Activated T-cell treated with anti-CD3 and anti-CD28 coated beads, Interleukin-2, amount 50 U/mL, for 4 hours (primary cell): ENCODE results near the gene PKNOX1. TPM values are rescaled to one million over a fixed set of nuclear protein-coding genes. Genes with fewer than 3 reads are reported as not detected.
A peak's percentile ranks its signal among the peaks of the same experiment; 100 is the strongest.
"Not testable (repeated sequence)": the region's sequence is repeated elsewhere in the genome, so short reads cannot be mapped to it uniquely, and the experiment has no call there.

Experiments used
- ATAC-seq, 2 donors: fragments of 200-7000 bp; cut with Tn5 transposase; one replicate each; pipeline ENCODE4 v1.10.0; 2021
- DNase-seq: peaks from one replicate; pipeline ENCODE4 v3.0.0-alpha.2; 2020
- H3K27me3 Mint-ChIP-seq: one replicate; pipeline ENCODE4 v1.8.0; 2021; ENCODE audit warnings: low read depth, mixed read lengths
- H3K36me3 Mint-ChIP-seq: one replicate; pipeline ENCODE4 v1.8.0; 2022; ENCODE audit warnings: mixed read lengths; ENCODE audit not compliant: insufficient read depth
- H3K4me1 Mint-ChIP-seq: one replicate; pipeline ENCODE4 v1.8.0; 2021; ENCODE audit warnings: low read depth, mixed read lengths
- H3K4me3 Mint-ChIP-seq: one replicate; pipeline ENCODE4 v1.8.0; 2021; ENCODE audit warnings: mild to moderate bottlenecking, moderate library complexity, mixed read lengths
- H3K9me3 Mint-ChIP-seq: one replicate; pipeline ENCODE4 v1.8.0; 2021; ENCODE audit warnings: mixed read lengths
- total RNA-seq, 3 donors: library from RNA; stranded (reverse); gene quantifications; one replicate each; pipeline ENCODE4 v1.2.1, GENCODE V29; 2021

The PKNOX1 gene
- 10 to 100 TPM; 17.5 to 20.7 (median 19.9) TPM for total RNA-seq

- peak; percentile 99 for DNase-seq
- H3K4me3 Mint-ChIP-seq: peak within 1 kb of the TSS; percentile 88
- peaks cover 30% of the 10 kb centered on the region for H3K4me1 Mint-ChIP-seq
- peaks cover 7% of the 10 kb centered on the region for H3K36me3 Mint-ChIP-seq
- ATAC-seq: peak; percentile 88 to 90
- H3K9me3 Mint-ChIP-seq: no peaks in the 10 kb centered on the region
- H3K27me3 Mint-ChIP-seq: no peaks in the 10 kb centered on the region
These were observed at the start of gene PKNOX1 for GRCh38 chr21:42973991-42974831. PKNOX1 (plus strand) TSS chr21:42974562; CDS start chr21:43004382, 29,820 bp downstream.

- H3K9me3 Mint-ChIP-seq: no peaks in the 10 kb centered on the region
- no peak for DNase-seq
- H3K4me1 Mint-ChIP-seq: peaks cover 17% of the 10 kb centered on the region
- no peaks in the 10 kb centered on the region for H3K36me3 Mint-ChIP-seq
- no peaks in the 10 kb centered on the region for H3K27me3 Mint-ChIP-seq
- H3K4me3 Mint-ChIP-seq: no peak within 1 kb of the TSS
- ATAC-seq: no peak
These were observed 49.0 kb upstream of the PKNOX1 start, which contains the start of gene ERVH48-1 for GRCh38 chr21:42925114-42925926. ERVH48-1 (minus strand) TSS chr21:42925630; CDS start chr21:42919006, 6,624 bp downstream.

GRCh38 chr21:42927474-42928200 is 46.7 kb upstream of the PKNOX1 start:
- not testable (repeated sequence) for H3K9me3 Mint-ChIP-seq, ATAC-seq, H3K4me3 Mint-ChIP-seq, DNase-seq, H3K36me3 Mint-ChIP-seq, H3K27me3 Mint-ChIP-seq
- peaks cover 17% of the 10 kb centered on the region for H3K4me1 Mint-ChIP-seq

GRCh38 chr21:42929969-42930368 is 44.4 kb upstream of the PKNOX1 start:
- Mint-ChIP-seq H3K4me3 (no peak overlapping the region), H3K27me3 (no peaks in the 10 kb centered on the region), H3K4me1 (peaks cover 2% of the 10 kb centered on the region), H3K9me3 (no peaks in the 10 kb centered on the region), H3K36me3 (no peaks in the 10 kb centered on the region)
- ATAC-seq: no peak
- no peak for DNase-seq

- ATAC-seq (no peak), DNase-seq (no peak)
- Mint-ChIP-seq H3K36me3 (no peaks in the 10 kb centered on the region), H3K9me3 (no peaks in the 10 kb centered on the region), H3K4me1 (no peaks in the 10 kb centered on the region), H3K27me3 (no peaks in the 10 kb centered on the region), H3K4me3 (no peak overlapping the region)
These were observed 42.7 kb upstream of the PKNOX1 start for GRCh38 chr21:42931560-42932235.

- not testable (repeated sequence) for ATAC-seq, H3K4me1 Mint-ChIP-seq, H3K27me3 Mint-ChIP-seq, DNase-seq, H3K9me3 Mint-ChIP-seq, H3K4me3 Mint-ChIP-seq, H3K36me3 Mint-ChIP-seq
These were observed 41.8 kb upstream of the PKNOX1 start for GRCh38 chr21:42932378-42933136.

GRCh38 chr21:42933137-42933970 is 41.0 kb upstream of the PKNOX1 start:
- not testable (repeated sequence) for H3K4me3 Mint-ChIP-seq, H3K4me1 Mint-ChIP-seq, DNase-seq, H3K27me3 Mint-ChIP-seq, H3K36me3 Mint-ChIP-seq, H3K9me3 Mint-ChIP-seq, ATAC-seq

- not testable (repeated sequence) for H3K36me3 Mint-ChIP-seq, H3K4me1 Mint-ChIP-seq, H3K4me3 Mint-ChIP-seq, DNase-seq, ATAC-seq, H3K9me3 Mint-ChIP-seq, H3K27me3 Mint-ChIP-seq
These were observed 40.4 kb upstream of the PKNOX1 start for GRCh38 chr21:42933973-42934372.

- not testable (repeated sequence) for H3K4me3 Mint-ChIP-seq, ATAC-seq, H3K36me3 Mint-ChIP-seq
These were observed 38.0 kb upstream of the PKNOX1 start for GRCh38 chr21:42936360-42936759.

GRCh38 chr21:42937034-42937940 is 37.1 kb upstream of the PKNOX1 start:
- H3K4me1 Mint-ChIP-seq: not testable (repeated sequence)

More at GRCh38 chr21:42936360-42936759, 38.0 kb upstream of the PKNOX1 start:
- not testable (repeated sequence) for H3K4me1 Mint-ChIP-seq, H3K9me3 Mint-ChIP-seq, H3K27me3 Mint-ChIP-seq, DNase-seq

GRCh38 chr21:42937960-42938605 is 36.3 kb upstream of the PKNOX1 start:
- ATAC-seq (no peak), DNase-seq (no peak)
- H3K36me3 Mint-ChIP-seq: no peaks in the 10 kb centered on the region
- no peaks in the 10 kb centered on the region for H3K4me1 Mint-ChIP-seq
- H3K4me3 Mint-ChIP-seq: no peak overlapping the region
- no peaks in the 10 kb centered on the region for H3K27me3 Mint-ChIP-seq
- no peaks in the 10 kb centered on the region for H3K9me3 Mint-ChIP-seq

More at GRCh38 chr21:42937034-42937940, 37.1 kb upstream of the PKNOX1 start:
- not testable (repeated sequence) for H3K36me3 Mint-ChIP-seq, H3K27me3 Mint-ChIP-seq, H3K4me3 Mint-ChIP-seq, ATAC-seq, H3K9me3 Mint-ChIP-seq, DNase-seq
